Liver (tissue), 9 donors: ENCODE data around the gene MARCHF11. TPM values are rescaled to one million over a fixed set of nuclear protein-coding genes. Genes with fewer than 3 reads are reported as not detected.

ENCODE experiments used
- DNase-seq: peaks from one replicate; pipeline ENCODE4 v3.0.0-alpha.2; 2017; ENCODE audit warnings: low spot score
- H3K27ac ChIP-seq, 2 donors: one replicate each; pipeline ENCODE4 v1.7.0; 2013; ENCODE audit warnings: inconsistent platforms in 2 of 2, low read length in 2 of 2, control low read depth in 1 of 2, low read depth in 1 of 2, mild to moderate bottlenecking in 1 of 2
- H3K27me3 ChIP-seq, 4 donors: one replicate each; pipeline versions ENCODE4 v1.6.1 to v1.7.0; 2013; ENCODE audit warnings: low read length in 3 of 4, inconsistent platforms in 1 of 4, mild to moderate bottlenecking in 1 of 4, moderate library complexity in 1 of 4; ENCODE audit not compliant: control insufficient read depth in 4 of 4, insufficient read depth in 4 of 4
- H3K36me3 ChIP-seq, 4 donors: one replicate each; pipeline versions ENCODE4 v1.6.1 to v1.7.0; 2013; ENCODE audit warnings: low read length in 3 of 4, mild to moderate bottlenecking in 3 of 4, low read depth in 1 of 4, moderate library complexity in 1 of 4; ENCODE audit not compliant: control insufficient read depth in 4 of 4, insufficient read depth in 3 of 4
- H3K4me1 ChIP-seq, 4 donors: one replicate each; pipeline versions ENCODE4 v1.6.1 to v1.7.0; 2013; ENCODE audit warnings: low read length in 3 of 4, mild to moderate bottlenecking in 3 of 4, moderate library complexity in 1 of 4; ENCODE audit not compliant: control insufficient read depth in 4 of 4, insufficient read depth in 4 of 4
- H3K4me3 ChIP-seq, 3 donors: one replicate each; pipeline versions ENCODE4 v1.6.1 to v1.7.0; 2013; ENCODE audit warnings: low read length in 3 of 3, control low read depth in 1 of 3, low read depth in 1 of 3, mild to moderate bottlenecking in 1 of 3
- H3K9ac ChIP-seq, 2 donors: one replicate each; pipeline ENCODE4 v1.7.0; 2013; ENCODE audit warnings: low read length in 2 of 2, mild to moderate bottlenecking in 2 of 2, moderate library complexity in 2 of 2, control low read depth in 1 of 2, low read depth in 1 of 2
- H3K9me3 ChIP-seq, 4 donors: one replicate each; pipeline versions ENCODE4 v1.6.1 to v1.7.0; 2013; ENCODE audit warnings: low read length in 3 of 4; ENCODE audit not compliant: control insufficient read depth in 4 of 4
- EGR1 ChIP-seq, 2 donors: IDR thresholded peaks; 2 replicates each; pipeline ENCODE4 v1.6.1; 2016 to 2018; ENCODE audit warnings: antibody characterized with exemption in 2 of 2, low read depth in 2 of 2
- FOXA1 ChIP-seq: IDR thresholded peaks from 2 replicates; pipeline ENCODE4 v1.6.1; 2016; ENCODE audit warnings: antibody characterized with exemption
- FOXA2 ChIP-seq: IDR thresholded peaks from 2 replicates; pipeline ENCODE4 v1.6.1; 2016; ENCODE audit warnings: antibody characterized with exemption
- GABPA ChIP-seq, 2 donors: IDR thresholded peaks in 1 of 2; conservative IDR thresholded peaks in 1 of 2; 2 replicates each; pipeline ENCODE4 v1.6.1; 2016; ENCODE audit warnings: antibody characterized with exemption in 2 of 2, mild to moderate bottlenecking in 1 of 2, moderate library complexity in 1 of 2
- HNF4A ChIP-seq, 2 donors: conservative IDR thresholded peaks; 2 replicates each; pipeline ENCODE4 v1.6.1; 2016; ENCODE audit warnings: antibody characterized with exemption in 2 of 2, mild to moderate bottlenecking in 2 of 2
- HNF4G ChIP-seq: IDR thresholded peaks from 2 replicates; pipeline ENCODE4 v1.6.1; 2016; ENCODE audit warnings: antibody characterized with exemption
- JUND ChIP-seq, 2 donors: IDR thresholded peaks; 2 replicates each; pipeline ENCODE4 v1.6.1; 2016; ENCODE audit warnings: antibody characterized with exemption in 2 of 2
- NR2F2 ChIP-seq: IDR thresholded peaks from 2 replicates; pipeline ENCODE4 v1.6.1; 2016; ENCODE audit warnings: antibody characterized with exemption
- RAD21 ChIP-seq, 2 donors: IDR thresholded peaks; 2 replicates each; pipeline ENCODE4 v1.6.1; 2016; ENCODE audit warnings: antibody characterized with exemption in 2 of 2, mild to moderate bottlenecking in 2 of 2
- RXRA ChIP-seq, 2 donors: IDR thresholded peaks; 2 replicates each; pipeline ENCODE4 v1.6.1; 2017 to 2018; ENCODE audit warnings: antibody characterized with exemption in 2 of 2, mild to moderate bottlenecking in 1 of 2
- SP1 ChIP-seq: IDR thresholded peaks from 2 replicates; pipeline ENCODE4 v1.6.1; 2018; ENCODE audit warnings: antibody characterized with exemption, mild to moderate bottlenecking
- TAF1 ChIP-seq: conservative IDR thresholded peaks from 2 replicates; pipeline ENCODE4 v1.6.1; 2016; ENCODE audit warnings: antibody characterized with exemption, mild to moderate bottlenecking
- WGBS: extraction: QIAGEN DNeasy Blood & Tissue Kit; methylation state at CpG from one replicate; pipeline ENCODE4 v1.1.7; 2013; 5-methylcytosine and 5-hydroxymethylcytosine counted together
- polyA plus RNA-seq, 2 donors: library from polyadenylated mRNA; stranded (reverse) in 1 of 2; unstranded in 1 of 2; fragments of 200-250 nt in 1 of 2; fragments of >200 nt in 1 of 2; fragmentation: Nextera tagmentation in 1 of 2; extraction: Ambion mirVana in 1 of 2; gene quantifications; one replicate each; pipeline versions ENCODE4 v1.2.1 to v1.2.3, GENCODE V29; 2013 to 2015
- total RNA-seq, 2 donors: library from RNA; depleted of rRNA; stranded (reverse); fragments of >200 nt; gene quantifications; one replicate each; pipeline ENCODE4 v1.2.3, GENCODE V29; 2014
- TF ChIP-seq, protein P1 (sequence below): IDR thresholded peaks from 2 replicates; pipeline ENCODE4 v1.6.1; 2016; ENCODE audit warnings: antibody characterized with exemption
- TF ChIP-seq, protein P2 (sequence below): IDR thresholded peaks from 2 replicates; pipeline ENCODE4 v1.6.1; 2016; ENCODE audit warnings: antibody characterized with exemption
- TF ChIP-seq, protein P3 (sequence below): IDR thresholded peaks from 2 replicates; pipeline ENCODE4 v1.6.1; 2016; ENCODE audit warnings: antibody characterized with exemption, mild to moderate bottlenecking
- donor health status: healthy.
- donor health status: healthy.
- donor health status: healthy.
- donor health status: healthy.
- donor health status: healthy.

The MARCHF11 gene
- total and polyA plus RNA-seq, 4 donors: 0.05 TPM; not detected in 3

DNA sequence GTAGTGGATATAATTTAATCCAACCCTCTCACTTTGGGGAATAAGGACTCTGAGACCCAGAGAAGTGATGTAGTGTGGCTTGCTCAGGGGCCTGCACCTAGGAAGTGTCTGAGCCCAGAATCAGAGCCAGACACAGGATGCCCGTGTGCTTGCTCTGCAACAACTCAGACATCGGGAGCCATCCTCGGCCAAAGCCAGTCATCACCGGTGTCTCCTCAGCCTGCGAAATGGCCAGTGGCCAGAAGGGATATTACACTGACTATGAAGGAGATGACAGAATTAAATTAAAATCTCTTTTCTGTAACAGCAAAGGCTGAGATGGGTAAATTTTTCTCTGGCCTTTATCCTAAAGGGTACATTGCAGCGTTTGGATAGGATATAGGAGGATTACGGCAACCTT, 102.9 kb downstream of the MARCHF11 start:
- H3K9ac ChIP-seq: no peak overlapping the region
- WGBS: 86% methylated on average over 7 of the region's 7 CpGs
- TF ChIP-seq FOXA1: no peak
- TF ChIP-seq GABPA (IDR thresholded peaks at IDR 0.05 in 1 of 2, conservative IDR thresholded peaks at IDR 0.05 in 1 of 2): no peak
- TF ChIP-seq SP1: no peak
- TF ChIP-seq, protein P1, sequence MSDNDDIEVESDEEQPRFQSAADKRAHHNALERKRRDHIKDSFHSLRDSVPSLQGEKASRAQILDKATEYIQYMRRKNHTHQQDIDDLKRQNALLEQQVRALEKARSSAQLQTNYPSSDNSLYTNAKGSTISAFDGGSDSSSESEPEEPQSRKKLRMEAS: no peak
- TF ChIP-seq EGR1 (IDR thresholded peaks at IDR 0.05; ENCODE audit: low read depth in 2 of 2): no peak
- TF ChIP-seq NR2F2: no peak
- TF ChIP-seq, protein P2, sequence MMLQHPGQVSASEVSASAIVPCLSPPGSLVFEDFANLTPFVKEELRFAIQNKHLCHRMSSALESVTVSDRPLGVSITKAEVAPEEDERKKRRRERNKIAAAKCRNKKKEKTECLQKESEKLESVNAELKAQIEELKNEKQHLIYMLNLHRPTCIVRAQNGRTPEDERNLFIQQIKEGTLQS: no peak
- DNase-seq: no peak
- H3K4me1 ChIP-seq: no peaks in the 10 kb centered on the region
- no peak overlapping the region for H3K4me3 ChIP-seq
- H3K27me3 ChIP-seq: no peaks in the 10 kb centered on the region
- H3K27ac ChIP-seq: no peak overlapping the region
- no peaks in the 10 kb centered on the region for H3K9me3 ChIP-seq
- H3K36me3 ChIP-seq: no peaks in the 10 kb centered on the region

DNA sequence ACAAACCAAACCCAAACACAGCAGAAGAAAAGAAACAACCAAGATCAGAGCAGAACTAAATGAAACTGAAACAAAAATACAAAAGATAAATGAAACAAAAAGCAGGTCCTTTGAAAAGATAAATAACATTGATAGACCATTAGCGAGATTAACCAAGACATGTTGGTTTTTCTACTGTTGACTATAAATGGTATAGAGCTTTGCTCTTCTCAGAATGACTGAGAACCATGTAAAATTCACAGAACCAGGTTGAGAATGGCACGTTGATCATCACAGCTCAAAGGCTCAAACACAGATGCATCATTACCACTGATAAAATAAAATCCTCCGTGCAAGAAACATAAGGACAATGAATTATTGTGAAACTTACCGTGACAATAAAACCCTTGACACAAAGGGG, 105.2 kb downstream of the MARCHF11 start:
- H3K9ac ChIP-seq: no peak overlapping the region
- no peaks in the 10 kb centered on the region for H3K4me1 ChIP-seq
- no peak overlapping the region for H3K4me3 ChIP-seq
- no peak for DNase-seq
- no peak overlapping the region for H3K27ac ChIP-seq
- TF ChIP-seq EGR1 (IDR thresholded peaks at IDR 0.05; ENCODE audit: low read depth in 2 of 2): no peak
- WGBS: 72% methylated on average over 4 of the region's 4 CpGs
- no peaks in the 10 kb centered on the region for H3K9me3 ChIP-seq
- peaks cover 0 to 4% (median 0%) of the 10 kb centered on the region in 4 donors for H3K27me3 ChIP-seq
- H3K36me3 ChIP-seq: no peaks in the 10 kb centered on the region

DNA sequence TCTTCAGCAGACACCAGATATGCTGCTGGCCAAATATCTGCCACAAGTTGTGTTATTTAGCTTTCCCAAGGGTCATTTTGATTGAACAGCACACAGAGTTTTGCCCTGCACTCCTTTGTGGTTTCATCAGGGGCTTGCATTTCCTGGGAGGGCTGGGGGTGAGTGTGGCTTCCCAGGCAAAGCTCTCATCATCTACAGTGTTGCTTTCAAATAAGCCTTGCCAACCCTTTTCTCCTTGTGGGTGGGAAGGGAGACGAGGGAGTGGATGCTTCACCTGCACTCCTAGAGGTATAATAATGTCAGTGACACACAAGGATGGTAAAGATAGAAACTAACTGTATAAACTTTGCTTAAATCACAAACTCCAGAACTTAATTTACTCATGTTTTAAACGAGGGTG, 107.0 kb downstream of the MARCHF11 start:
- no peak for DNase-seq
- 45% methylated on average over 2 of the region's 2 CpGs for whole genome bisulfite sequencing
- no peaks in the 10 kb centered on the region for H3K9me3 ChIP-seq
- H3K27me3 ChIP-seq: peaks cover 0 to 4% (median 0%) of the 10 kb centered on the region in 4 donors
- H3K36me3 ChIP-seq: no peaks in the 10 kb centered on the region
- no peak overlapping the region for H3K4me3 ChIP-seq
- H3K4me1 ChIP-seq: no peaks in the 10 kb centered on the region
- H3K9ac ChIP-seq: no peak overlapping the region
- H3K27ac ChIP-seq: no peak overlapping the region
- no peak for TF ChIP-seq TAF1
- TF ChIP-seq FOXA1: no peak
- no peak for TF ChIP-seq RXRA (IDR thresholded peaks at IDR 0.05)
- no peak for TF ChIP-seq HNF4A (conservative IDR thresholded peaks at IDR 0.05)
- TF ChIP-seq HNF4G: no peak
- TF ChIP-seq, protein P3, sequence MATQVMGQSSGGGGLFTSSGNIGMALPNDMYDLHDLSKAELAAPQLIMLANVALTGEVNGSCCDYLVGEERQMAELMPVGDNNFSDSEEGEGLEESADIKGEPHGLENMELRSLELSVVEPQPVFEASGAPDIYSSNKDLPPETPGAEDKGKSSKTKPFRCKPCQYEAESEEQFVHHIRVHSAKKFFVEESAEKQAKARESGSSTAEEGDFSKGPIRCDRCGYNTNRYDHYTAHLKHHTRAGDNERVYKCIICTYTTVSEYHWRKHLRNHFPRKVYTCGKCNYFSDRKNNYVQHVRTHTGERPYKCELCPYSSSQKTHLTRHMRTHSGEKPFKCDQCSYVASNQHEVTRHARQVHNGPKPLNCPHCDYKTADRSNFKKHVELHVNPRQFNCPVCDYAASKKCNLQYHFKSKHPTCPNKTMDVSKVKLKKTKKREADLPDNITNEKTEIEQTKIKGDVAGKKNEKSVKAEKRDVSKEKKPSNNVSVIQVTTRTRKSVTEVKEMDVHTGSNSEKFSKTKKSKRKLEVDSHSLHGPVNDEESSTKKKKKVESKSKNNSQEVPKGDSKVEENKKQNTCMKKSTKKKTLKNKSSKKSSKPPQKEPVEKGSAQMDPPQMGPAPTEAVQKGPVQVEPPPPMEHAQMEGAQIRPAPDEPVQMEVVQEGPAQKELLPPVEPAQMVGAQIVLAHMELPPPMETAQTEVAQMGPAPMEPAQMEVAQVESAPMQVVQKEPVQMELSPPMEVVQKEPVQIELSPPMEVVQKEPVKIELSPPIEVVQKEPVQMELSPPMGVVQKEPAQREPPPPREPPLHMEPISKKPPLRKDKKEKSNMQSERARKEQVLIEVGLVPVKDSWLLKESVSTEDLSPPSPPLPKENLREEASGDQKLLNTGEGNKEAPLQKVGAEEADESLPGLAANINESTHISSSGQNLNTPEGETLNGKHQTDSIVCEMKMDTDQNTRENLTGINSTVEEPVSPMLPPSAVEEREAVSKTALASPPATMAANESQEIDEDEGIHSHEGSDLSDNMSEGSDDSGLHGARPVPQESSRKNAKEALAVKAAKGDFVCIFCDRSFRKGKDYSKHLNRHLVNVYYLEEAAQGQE: no peak
- TF ChIP-seq RAD21 (IDR thresholded peaks at IDR 0.05): no peak
- TF ChIP-seq JUND (IDR thresholded peaks at IDR 0.05): no peak
- no peak for TF ChIP-seq GABPA (IDR thresholded peaks at IDR 0.05 in 1 of 2, conservative IDR thresholded peaks at IDR 0.05 in 1 of 2)
- no peak for TF ChIP-seq FOXA2
